Activated CD4-positive, alpha-beta T cell treated with anti-CD3 and anti-CD28 coated beads for 4 hours (primary cell): Measurements from ENCODE around the gene TBC1D14.
"Not testable (repeated sequence)": the region's sequence is repeated elsewhere in the genome, so short reads cannot be mapped to it uniquely, and the experiment has no call there.

Experiments
- DNase-seq, 2 donors: peaks; one replicate each; pipeline ENCODE4 v3.0.0-alpha.2; 2020

Gene TBC1D14

GRCh38 chr4:6956434-6957147 is 47.0 kb downstream of the TBC1D14 start:
- no peak for DNase-seq

- DNase-seq: no peak
Measured at GRCh38 chr4:6957148-6957520, 47.5 kb downstream of the TBC1D14 start.

- no peak for DNase-seq
Measured at GRCh38 chr4:6957994-6958393, 48.4 kb downstream of the TBC1D14 start.

GRCh38 chr4:6959261-6959660 is 49.6 kb downstream of the TBC1D14 start:
- no peak for DNase-seq

GRCh38 chr4:6960154-6960553 is 50.5 kb downstream of the TBC1D14 start:
- DNase-seq: no peak

GRCh38 chr4:6960628-6961412 is 51.2 kb downstream of the TBC1D14 start:
- DNase-seq: no peak

- no peak for DNase-seq
Measured at GRCh38 chr4:6961496-6962210, 52.0 kb downstream of the TBC1D14 start.

GRCh38 chr4:6962211-6963041 is 52.8 kb downstream of the TBC1D14 start:
- DNase-seq: no peak

GRCh38 chr4:6963139-6963611 is 53.5 kb downstream of the TBC1D14 start:
- no peak for DNase-seq

GRCh38 chr4:6964858-6965257 is 55.2 kb downstream of the TBC1D14 start:
- no peak for DNase-seq

- DNase-seq: no peak
Measured at GRCh38 chr4:6965329-6965728, 55.7 kb downstream of the TBC1D14 start.

- DNase-seq: no peak
Measured at GRCh38 chr4:6967846-6968340, 58.3 kb downstream of the TBC1D14 start.

GRCh38 chr4:6968496-6968895 is 58.9 kb downstream of the TBC1D14 start:
- DNase-seq: no peak

- DNase-seq: no peak
Measured at GRCh38 chr4:6969826-6970800, 60.5 kb downstream of the TBC1D14 start.

- no peak for DNase-seq
Measured at GRCh38 chr4:6971536-6972374, 62.1 kb downstream of the TBC1D14 start.

GRCh38 chr4:6972375-6972650 is 62.7 kb downstream of the TBC1D14 start:
- no peak for DNase-seq

GRCh38 chr4:6972911-6973310 is 63.3 kb downstream of the TBC1D14 start:
- no peak for DNase-seq

GRCh38 chr4:6974138-6974848 is 64.7 kb downstream of the TBC1D14 start:
- peak; percentile 72 to 87 for DNase-seq

GRCh38 chr4:6977846-6978245 is 68.2 kb downstream of the TBC1D14 start:
- DNase-seq: not testable (repeated sequence)
